SHP77 (cell line): Measurements from ENCODE around the gene THRB.

Experiments
- DNase-seq, 2 experiments: peaks; one replicate each; lab custom pipeline; 2025; lab: John Stamatoyannopoulos, UW

The THRB gene

GRCh38 chr3:24349367-24350019 is 145.2 kb downstream of the THRB start:
- DNase-seq, result no peak

DNA sequence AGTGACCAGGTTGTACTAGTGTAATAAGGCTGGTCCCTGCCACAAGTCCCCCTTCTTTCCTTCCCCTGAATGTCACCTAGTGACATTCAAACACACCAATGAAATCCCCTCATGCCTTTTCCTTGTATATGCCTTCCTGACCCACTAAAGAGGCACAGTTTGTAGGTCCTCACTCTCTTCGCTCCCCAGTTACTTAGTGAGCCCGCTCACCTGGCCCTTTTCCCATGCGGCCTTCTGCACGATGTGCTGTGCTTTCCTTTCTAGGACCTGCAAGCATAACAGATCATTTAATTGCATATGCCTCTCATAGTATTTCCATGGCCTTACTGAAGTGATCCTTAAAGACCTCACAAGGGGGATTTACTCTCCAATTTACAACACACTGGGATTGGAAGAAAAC is 146.3 kb downstream of the THRB start:
- no peak for DNase-seq

- DNase-seq, result no peak
Measured at GRCh38 chr3:24344784-24345439, 149.7 kb downstream of the THRB start.

GRCh38 chr3:24343084-24343783 is 151.4 kb downstream of the THRB start:
- no peak for DNase-seq

GRCh38 chr3:24342275-24342674 is 152.4 kb downstream of the THRB start:
- DNase-seq, result no peak

GRCh38 chr3:24341668-24342067 is 153.0 kb downstream of the THRB start:
- DNase-seq, result no peak

DNA sequence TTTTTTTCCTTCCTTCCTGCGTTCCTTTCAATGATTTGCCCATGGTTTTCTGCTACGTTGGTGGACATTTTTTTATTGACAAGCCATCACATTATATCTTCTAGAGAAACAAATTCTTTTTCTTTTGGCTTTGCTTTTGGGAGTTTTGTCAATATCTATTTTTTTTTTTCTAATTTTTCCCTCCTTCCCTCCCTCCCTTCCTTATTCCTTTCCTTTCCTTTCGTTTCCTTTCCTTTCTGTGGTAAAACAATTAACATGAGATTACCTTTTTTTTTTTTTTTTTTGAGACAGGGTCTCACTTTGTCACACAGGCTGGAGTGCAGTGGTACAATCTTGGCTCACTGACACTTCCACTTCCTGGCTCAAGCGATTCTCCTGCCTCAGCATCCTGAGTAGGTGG is 153.7 kb downstream of the THRB start:
- DNase-seq, result no peak

DNA sequence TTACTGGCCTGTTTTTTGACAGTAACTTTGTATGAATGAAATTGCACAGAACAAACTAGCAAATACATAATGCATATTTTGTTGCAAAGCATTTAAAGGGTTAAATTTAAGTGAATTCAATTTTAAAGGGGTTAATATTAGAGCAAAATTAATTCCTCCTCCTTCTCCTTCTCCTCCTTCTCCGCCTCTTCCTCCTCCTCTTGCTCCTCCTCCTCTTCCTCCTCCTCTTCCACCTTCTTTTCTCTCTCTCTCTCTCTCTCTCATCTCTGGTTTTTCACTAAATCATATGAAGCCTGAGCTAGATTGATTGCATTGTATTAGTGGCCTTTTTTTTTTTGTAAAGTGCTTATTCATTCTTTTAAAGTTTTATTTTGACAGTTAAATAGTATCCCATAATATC is 154.5 kb downstream of the THRB start:
- no peak for DNase-seq

GRCh38 chr3:24339266-24339825 is 155.3 kb downstream of the THRB start:
- no peak for DNase-seq

DNA sequence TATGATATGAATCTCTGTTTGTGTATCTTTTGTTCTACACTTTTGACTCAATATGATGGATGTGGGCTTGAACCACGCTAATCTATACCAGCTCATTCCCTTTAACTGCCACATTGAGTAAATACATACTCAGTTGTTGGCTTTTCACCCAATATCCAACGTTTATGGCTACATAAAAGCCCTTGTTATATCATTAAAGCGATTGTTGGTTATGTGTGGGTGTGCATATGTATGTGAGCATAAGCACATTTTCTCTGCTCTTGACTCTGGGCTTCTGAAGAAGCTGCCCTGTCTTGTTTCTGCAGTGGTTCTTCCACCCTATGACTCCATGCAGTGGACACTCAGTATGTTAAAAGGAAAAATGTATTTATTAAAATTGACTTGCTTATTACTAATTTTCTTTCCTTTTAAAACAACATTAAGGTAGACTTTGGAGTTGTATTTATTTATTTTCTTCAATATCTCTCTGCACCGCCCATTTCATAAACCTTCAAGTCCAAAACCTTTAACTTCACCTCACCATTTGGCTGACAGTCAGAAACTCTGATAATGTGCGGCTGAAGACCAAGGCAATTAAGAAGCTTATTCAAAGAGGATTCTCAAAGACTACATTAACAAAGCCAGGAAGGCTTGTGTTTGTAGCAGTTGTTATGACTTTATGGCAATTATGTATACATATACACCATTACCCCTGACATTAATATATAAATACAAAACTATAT is 156.1 kb downstream of the THRB start:
- no peak for DNase-seq

- no peak for DNase-seq
Measured at GRCh38 chr3:24336101-24336500, 158.5 kb downstream of the THRB start.

GRCh38 chr3:24332092-24332491 is 162.6 kb downstream of the THRB start:
- DNase-seq, result no peak

GRCh38 chr3:24323272-24323671 is 171.4 kb downstream of the THRB start:
- DNase-seq, result no peak

GRCh38 chr3:24320601-24321000 is 174.0 kb downstream of the THRB start:
- DNase-seq, result no peak

GRCh38 chr3:24318677-24319287 is 175.9 kb downstream of the THRB start:
- DNase-seq, result no peak

- DNase-seq, result no peak
Measured at GRCh38 chr3:24316887-24317383, 177.7 kb downstream of the THRB start.

DNA sequence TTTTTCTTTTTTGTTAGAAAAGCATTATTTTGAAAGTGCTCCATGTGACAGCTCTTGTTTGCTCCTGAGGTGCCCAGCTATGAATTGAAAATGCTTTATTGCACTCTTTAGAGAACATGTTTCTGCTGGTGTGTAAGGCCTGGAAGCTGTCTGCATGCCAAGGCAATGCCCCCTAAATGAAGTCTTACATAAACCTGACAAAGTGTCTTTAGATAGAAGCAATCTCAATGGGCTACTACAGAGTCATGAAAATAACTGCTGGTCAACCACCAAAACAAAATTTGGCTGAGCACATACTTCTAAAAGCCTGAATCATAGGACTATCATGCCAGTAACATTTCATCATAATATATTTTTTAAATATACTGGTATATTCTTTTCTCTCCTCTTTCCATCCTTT is 178.7 kb downstream of the THRB start:
- DNase-seq, result no peak

GRCh38 chr3:24315356-24315755 is 179.3 kb downstream of the THRB start:
- DNase-seq, result no peak

GRCh38 chr3:24311881-24312280 is 182.8 kb downstream of the THRB start:
- DNase-seq, result no peak

DNA sequence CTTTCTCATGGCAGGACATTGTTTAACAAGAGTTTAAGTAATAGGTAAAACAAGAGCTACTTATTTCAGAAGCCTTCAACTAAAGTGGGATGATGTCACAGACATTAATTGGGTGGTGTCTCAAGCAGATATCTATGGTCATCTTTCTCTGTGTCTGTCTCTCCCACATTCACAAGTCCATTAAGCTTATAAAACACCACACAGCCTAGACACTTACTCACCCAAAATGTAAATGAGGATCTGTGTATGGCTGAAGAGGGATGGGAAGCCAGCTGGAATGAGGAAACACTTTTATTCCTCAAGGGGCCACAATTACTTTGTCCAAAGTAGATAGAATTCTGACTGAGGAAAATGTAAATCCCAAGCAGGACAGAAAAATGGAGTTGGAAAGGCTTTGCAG is 183.8 kb downstream of the THRB start:
- no peak for DNase-seq

- no peak for DNase-seq
Measured at GRCh38 chr3:24306518-24306917, 188.1 kb downstream of the THRB start.
